HepG2 (cell line): ENCODE measurements around the gene ETV3L. TPM values are rescaled to one million over a fixed set of nuclear protein-coding genes. Genes with fewer than 3 reads are reported as not detected.
A peak's percentile ranks its signal among the peaks of the same experiment; 100 is the strongest.

Source experiments
- CEBPG ChIP-seq: IDR thresholded peaks from 2 replicates; pipeline ENCODE4 v1.6.1; 2016
- GABPB1 ChIP-seq: IDR thresholded peaks from 2 replicates; pipeline ENCODE4 v1.6.1; 2016; ENCODE audit warnings: mild to moderate bottlenecking, missing genetic modification reagents, moderate library complexity, missing compliant biosample characterization
- HIVEP1 ChIP-seq: sonication (generic); formaldehyde crosslinking; IDR thresholded peaks from 2 replicates; pipeline ENCODE4 v1.4.0; 2020; ENCODE audit warnings: mild to moderate bottlenecking, missing genetic modification reagents
- HNF4A ChIP-seq: sonication (generic); formaldehyde crosslinking; IDR thresholded peaks from 2 replicates; pipeline ENCODE4 v1.4.0; 2020; ENCODE audit warnings: missing genetic modification reagents
- HOXD1 ChIP-seq: sonication (generic); formaldehyde crosslinking; IDR thresholded peaks from 2 replicates; pipeline ENCODE4 v1.5.0; 2020; ENCODE audit warnings: missing genetic modification reagents
- POLR2A ChIP-seq, 2 experiments: IDR thresholded peaks; 2 replicates each; pipeline ENCODE4 v1.6.1; 2011; ENCODE audit warnings: low read depth in 2 of 2, low read length in 2 of 2, mild to moderate bottlenecking in 1 of 2, moderate library complexity in 1 of 2; ENCODE audit not compliant: insufficient read depth in 1 of 2
- RORA ChIP-seq: sonication (generic); formaldehyde crosslinking; IDR thresholded peaks from 2 replicates; pipeline ENCODE4 v1.5.0; 2020; ENCODE audit warnings: mild to moderate bottlenecking, missing genetic modification reagents, moderate library complexity
- SP140L ChIP-seq: sonication (generic); formaldehyde crosslinking; IDR thresholded peaks from 2 replicates; pipeline ENCODE4 v1.4.0; 2020; ENCODE audit warnings: missing genetic modification reagents, borderline replicate concordance
- SP5 ChIP-seq: IDR thresholded peaks from 2 replicates; pipeline ENCODE4 v1.6.1; 2016; ENCODE audit warnings: low read depth, borderline replicate concordance
- TCF7L2 ChIP-seq: IDR thresholded peaks from 2 replicates; pipeline ENCODE4 v1.6.1; 2011; ENCODE audit warnings: mild to moderate bottlenecking, low read depth, low read length, moderate library complexity
- TFDP1 ChIP-seq: IDR thresholded peaks from 2 replicates; pipeline ENCODE4 v1.6.1; 2016; ENCODE audit warnings: missing compliant biosample characterization, missing genetic modification reagents, borderline replicate concordance
- YY1 ChIP-seq: IDR thresholded peaks from 2 replicates; pipeline ENCODE4 v1.6.1; 2011; ENCODE audit warnings: low read length, low read depth, moderate library complexity, mild to moderate bottlenecking; ENCODE audit not compliant: insufficient read depth, insufficient replicate concordance
- ZBTB2 ChIP-seq: sonication (generic); formaldehyde crosslinking; IDR thresholded peaks from 2 replicates; pipeline ENCODE4 v1.8.0; 2022; ENCODE audit warnings: low read depth, missing genetic modification reagents
- ZBTB21 ChIP-seq: sonication (generic); formaldehyde crosslinking; IDR thresholded peaks from 2 replicates; pipeline ENCODE4 v1.4.0; 2020; ENCODE audit warnings: missing genetic modification reagents
- ZNF329 ChIP-seq: sonication (generic); formaldehyde crosslinking; IDR thresholded peaks from 2 replicates; pipeline ENCODE4 v1.9.0; 2021; ENCODE audit warnings: low read depth, mild to moderate bottlenecking, missing genetic modification reagents
- ZNF496 ChIP-seq: sonication (generic); formaldehyde crosslinking; IDR thresholded peaks from 2 replicates; pipeline ENCODE4 v1.8.1; 2023; ENCODE audit warnings: mild to moderate bottlenecking, moderate library complexity, missing genetic modification reagents; ENCODE audit not compliant: insufficient replicate concordance
- ZSCAN31 ChIP-seq: sonication (generic); formaldehyde crosslinking; IDR thresholded peaks from 2 replicates; pipeline ENCODE4 v1.5.0; 2020; ENCODE audit warnings: low read depth, mild to moderate bottlenecking, missing genetic modification reagents
- ZSCAN5A ChIP-seq: sonication (generic); formaldehyde crosslinking; IDR thresholded peaks from 2 replicates; pipeline ENCODE4 v1.8.0; 2022; ENCODE audit warnings: mild to moderate bottlenecking, missing genetic modification reagents, borderline replicate concordance
- polyA plus RNA-seq, 8 experiments: library from polyadenylated mRNA; depleted of rRNA in 3 of 8; stranded (reverse) in 7 of 8; unstranded in 1 of 8; fragments of >200 nt; fragmentation: Illumina TruSeq in 4 of 8; extraction: Trizol in 4 of 8; gene quantifications; 2 replicates each; pipeline versions ENCODE4 v1.2.1 to v1.2.3, GENCODE V29; 2011 to 2016; ENCODE audit warnings: low read depth in 4 of 8, missing spikeins in 1 of 8, mixed read lengths in 1 of 8; ENCODE audit not compliant: insufficient read depth in 1 of 8
- total RNA-seq, 5 experiments: library from RNA; depleted of rRNA; stranded (reverse); fragments of >200 nt; fragmentation: Illumina TruSeq; extraction: Trizol; gene quantifications; 2 replicates each; pipeline ENCODE4 v1.2.3, GENCODE V29; 2016; ENCODE audit warnings: low read depth in 1 of 5
- TF ChIP-seq, protein P1 (sequence below), 2 experiments: sonication (generic) in 1 of 2; formaldehyde crosslinking in 1 of 2; IDR thresholded peaks; 2 replicates each; pipeline versions ENCODE4 v1.4.0 to v1.6.1; 2018 to 2020; ENCODE audit warnings: missing genetic modification reagents in 2 of 2, borderline replicate concordance in 1 of 2, low read depth in 1 of 2, mild to moderate bottlenecking in 1 of 2, missing biosample characterization in 1 of 2
- TF ChIP-seq, protein P2 (sequence below): sonication (generic); formaldehyde crosslinking; IDR thresholded peaks from 2 replicates; pipeline ENCODE4 v1.8.0; 2022; ENCODE audit warnings: missing genetic modification reagents, mild to moderate bottlenecking, borderline replicate concordance
- TF ChIP-seq, protein P3 (sequence below): sonication (generic); formaldehyde crosslinking; IDR thresholded peaks from 2 replicates; pipeline ENCODE4 v1.4.0; 2020; ENCODE audit warnings: mild to moderate bottlenecking, missing genetic modification reagents

ETV3L gene
- total and polyA plus RNA-seq, 2 of the 13 experiments (the other 11 are each of a cell fraction or from before 2014, with no cell fraction given) = not detected

GRCh38 chr1:157073944-157074685, 25.5 kb downstream of the ETV3L start (continued):
- TF ChIP-seq, protein P1, sequence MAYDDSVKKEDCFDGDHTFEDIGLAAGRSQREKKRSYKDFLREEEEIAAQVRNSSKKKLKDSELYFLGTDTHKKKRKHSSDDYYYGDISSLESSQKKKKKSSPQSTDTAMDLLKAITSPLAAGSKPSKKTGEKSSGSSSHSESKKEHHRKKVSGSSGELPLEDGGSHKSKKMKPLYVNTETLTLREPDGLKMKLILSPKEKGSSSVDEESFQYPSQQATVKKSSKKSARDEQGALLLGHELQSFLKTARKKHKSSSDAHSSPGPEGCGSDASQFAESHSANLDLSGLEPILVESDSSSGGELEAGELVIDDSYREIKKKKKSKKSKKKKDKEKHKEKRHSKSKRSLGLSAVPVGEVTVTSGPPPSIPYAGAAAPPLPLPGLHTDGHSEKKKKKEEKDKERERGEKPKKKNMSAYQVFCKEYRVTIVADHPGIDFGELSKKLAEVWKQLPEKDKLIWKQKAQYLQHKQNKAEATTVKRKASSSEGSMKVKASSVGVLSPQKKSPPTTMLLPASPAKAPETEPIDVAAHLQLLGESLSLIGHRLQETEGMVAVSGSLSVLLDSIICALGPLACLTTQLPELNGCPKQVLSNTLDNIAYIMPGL (CRISPR knock-in tag; IDR thresholded peaks at IDR 0.05; ENCODE audit: borderline replicate concordance in 1 of 2, low read depth in 1 of 2) = peak; percentile 45 to 77; a peak in 2 of 4 replicates
- TF ChIP-seq SP5 = no peak
- TF ChIP-seq GABPB1 = peak; percentile 32; the same call in 1 of the 2 replicates
- no peak for TF ChIP-seq ZBTB21 (CRISPR knock-in tag)
- no peak for TF ChIP-seq ZSCAN31 (CRISPR knock-in tag)
- no peak for TF ChIP-seq HIVEP1 (CRISPR knock-in tag)
- no peak for TF ChIP-seq RORA
- TF ChIP-seq, protein P2, sequence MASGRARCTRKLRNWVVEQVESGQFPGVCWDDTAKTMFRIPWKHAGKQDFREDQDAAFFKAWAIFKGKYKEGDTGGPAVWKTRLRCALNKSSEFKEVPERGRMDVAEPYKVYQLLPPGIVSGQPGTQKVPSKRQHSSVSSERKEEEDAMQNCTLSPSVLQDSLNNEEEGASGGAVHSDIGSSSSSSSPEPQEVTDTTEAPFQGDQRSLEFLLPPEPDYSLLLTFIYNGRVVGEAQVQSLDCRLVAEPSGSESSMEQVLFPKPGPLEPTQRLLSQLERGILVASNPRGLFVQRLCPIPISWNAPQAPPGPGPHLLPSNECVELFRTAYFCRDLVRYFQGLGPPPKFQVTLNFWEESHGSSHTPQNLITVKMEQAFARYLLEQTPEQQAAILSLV (CRISPR knock-in tag) = 0 out of 2 replicates have a peak, but pooled peaks have one; percentile 41
- no peak for TF ChIP-seq ZSCAN5A
- no peak for TF ChIP-seq YY1
- TF ChIP-seq TCF7L2 = no peak
- TF ChIP-seq, protein P3, sequence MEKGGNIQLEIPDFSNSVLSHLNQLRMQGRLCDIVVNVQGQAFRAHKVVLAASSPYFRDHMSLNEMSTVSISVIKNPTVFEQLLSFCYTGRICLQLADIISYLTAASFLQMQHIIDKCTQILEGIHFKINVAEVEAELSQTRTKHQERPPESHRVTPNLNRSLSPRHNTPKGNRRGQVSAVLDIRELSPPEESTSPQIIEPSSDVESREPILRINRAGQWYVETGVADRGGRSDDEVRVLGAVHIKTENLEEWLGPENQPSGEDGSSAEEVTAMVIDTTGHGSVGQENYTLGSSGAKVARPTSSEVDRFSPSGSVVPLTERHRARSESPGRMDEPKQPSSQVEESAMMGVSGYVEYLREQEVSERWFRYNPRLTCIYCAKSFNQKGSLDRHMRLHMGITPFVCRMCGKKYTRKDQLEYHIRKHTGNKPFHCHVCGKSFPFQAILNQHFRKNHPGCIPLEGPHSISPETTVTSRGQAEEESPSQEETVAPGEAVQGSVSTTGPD (CRISPR knock-in tag) = no peak
- TF ChIP-seq CEBPG (CRISPR knock-in tag) = 0 out of 2 replicates have a peak, but pooled peaks have one; percentile 10
- TF ChIP-seq ZNF496 (CRISPR knock-in tag) = no peak
- TF ChIP-seq ZNF329 = no peak
- TF ChIP-seq HOXD1 (CRISPR knock-in tag) = no peak
- no peak for TF ChIP-seq SP140L (CRISPR knock-in tag)
- TF ChIP-seq TFDP1 (CRISPR knock-in tag) = 0 out of 2 replicates have a peak, but pooled peaks have one; percentile 26
- no peak for TF ChIP-seq HNF4A (CRISPR knock-in tag)
- TF ChIP-seq ZBTB2 (CRISPR knock-in tag) = no peak
- TF ChIP-seq POLR2A (IDR thresholded peaks at IDR 0.05; ENCODE audit: insufficient read depth in 1 of 2, low read depth in 2 of 2, low read length in 2 of 2) = no peak
